Measurements from ENCODE around the gene KMT5C. TPM values are rescaled to one million over a fixed set of nuclear protein-coding genes. Genes with fewer than 3 reads are reported as not detected.

Gene KMT5C
- total RNA-seq, 2 experiments from 2014 or later, result 22.8 to 36.1 TPM

DNA sequence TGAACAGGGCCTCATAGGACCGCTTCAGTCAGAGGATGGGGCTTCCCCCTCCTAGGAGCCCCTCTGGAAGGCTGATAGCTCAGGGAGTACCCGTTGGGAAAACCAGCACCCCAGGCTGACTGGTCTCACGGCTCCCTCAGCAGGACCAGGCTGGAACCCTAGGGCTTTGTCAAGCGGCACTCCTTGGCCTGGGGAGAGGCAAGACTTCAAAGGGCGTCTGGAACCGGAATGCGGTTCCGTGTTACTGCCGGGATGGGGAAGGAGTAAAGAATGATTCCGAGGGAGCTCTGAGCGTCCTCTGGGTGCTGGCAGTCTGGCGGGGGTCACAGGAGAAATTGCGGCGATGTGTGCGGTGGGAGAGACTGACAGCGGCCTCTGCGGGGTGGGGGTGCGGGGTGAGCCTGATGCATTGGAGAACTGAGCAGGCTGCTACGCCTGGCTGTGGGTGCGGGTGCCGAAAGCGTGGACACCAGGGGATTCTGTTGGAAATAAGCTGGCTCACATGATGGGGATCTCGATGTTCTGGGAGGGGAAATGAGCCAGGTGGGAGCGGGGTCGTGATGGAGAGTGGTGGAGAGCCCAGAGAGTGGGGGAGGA, 13.0 kb downstream of the KMT5C start:
- H3K79me2 ChIP-seq (ENCODE audit: insufficient read depth, low read depth, low read length), result no peaks in the 10 kb centered on the region
- POLR2A ChIA-PET, result no interaction called here
- no peak for TF ChIP-seq EZH2phosphoT487 (IDR thresholded peaks at IDR 0.05; ENCODE audit: borderline replicate concordance, low read depth, low read length)
- TF ChIP-seq, protein P1, sequence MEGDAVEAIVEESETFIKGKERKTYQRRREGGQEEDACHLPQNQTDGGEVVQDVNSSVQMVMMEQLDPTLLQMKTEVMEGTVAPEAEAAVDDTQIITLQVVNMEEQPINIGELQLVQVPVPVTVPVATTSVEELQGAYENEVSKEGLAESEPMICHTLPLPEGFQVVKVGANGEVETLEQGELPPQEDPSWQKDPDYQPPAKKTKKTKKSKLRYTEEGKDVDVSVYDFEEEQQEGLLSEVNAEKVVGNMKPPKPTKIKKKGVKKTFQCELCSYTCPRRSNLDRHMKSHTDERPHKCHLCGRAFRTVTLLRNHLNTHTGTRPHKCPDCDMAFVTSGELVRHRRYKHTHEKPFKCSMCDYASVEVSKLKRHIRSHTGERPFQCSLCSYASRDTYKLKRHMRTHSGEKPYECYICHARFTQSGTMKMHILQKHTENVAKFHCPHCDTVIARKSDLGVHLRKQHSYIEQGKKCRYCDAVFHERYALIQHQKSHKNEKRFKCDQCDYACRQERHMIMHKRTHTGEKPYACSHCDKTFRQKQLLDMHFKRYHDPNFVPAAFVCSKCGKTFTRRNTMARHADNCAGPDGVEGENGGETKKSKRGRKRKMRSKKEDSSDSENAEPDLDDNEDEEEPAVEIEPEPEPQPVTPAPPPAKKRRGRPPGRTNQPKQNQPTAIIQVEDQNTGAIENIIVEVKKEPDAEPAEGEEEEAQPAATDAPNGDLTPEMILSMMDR (conservative IDR thresholded peaks at IDR 0.05; ENCODE audit: low read length), result no peak
- H3K27ac ChIP-seq (ENCODE audit: low read depth, low read length, poor library complexity, severe bottlenecking), result no peak overlapping the region
- no peak overlapping the region for H3K4me2 ChIP-seq (ENCODE audit: low read length)
- H3K9me2 ChIP-seq (ENCODE audit: insufficient read depth, low read length), result no peaks in the 10 kb centered on the region
- H2AFZ ChIP-seq (ENCODE audit: low read length), result no peak overlapping the region
- DNase-seq (ENCODE audit: low spot score), result no peak
- H3K36me3 ChIP-seq (ENCODE audit: insufficient read depth, low read length), result no peaks in the 10 kb centered on the region
- no TSS peak for BruUV-seq (replicated peaks)
- H3K4me3 ChIP-seq (ENCODE audit: low read depth, low read length, poor library complexity, severe bottlenecking), result no peak overlapping the region
- no peaks in the 10 kb centered on the region for H4K20me1 ChIP-seq (ENCODE audit: insufficient read depth, low read length)
- intact Hi-C loops (cut with micrococcal nuclease; ENCODE audit: unreplicated experiment), result no loop called here
- H3K4me1 ChIP-seq (ENCODE audit: insufficient read depth, low read length, poor library complexity, severe bottlenecking), result peaks cover 12% of the 10 kb centered on the region
- no peaks in the 10 kb centered on the region for H3K9me3 ChIP-seq (ENCODE audit: low read length)
- CTCF ChIA-PET (ENCODE audit: unreplicated experiment), result no interaction called here

DNA sequence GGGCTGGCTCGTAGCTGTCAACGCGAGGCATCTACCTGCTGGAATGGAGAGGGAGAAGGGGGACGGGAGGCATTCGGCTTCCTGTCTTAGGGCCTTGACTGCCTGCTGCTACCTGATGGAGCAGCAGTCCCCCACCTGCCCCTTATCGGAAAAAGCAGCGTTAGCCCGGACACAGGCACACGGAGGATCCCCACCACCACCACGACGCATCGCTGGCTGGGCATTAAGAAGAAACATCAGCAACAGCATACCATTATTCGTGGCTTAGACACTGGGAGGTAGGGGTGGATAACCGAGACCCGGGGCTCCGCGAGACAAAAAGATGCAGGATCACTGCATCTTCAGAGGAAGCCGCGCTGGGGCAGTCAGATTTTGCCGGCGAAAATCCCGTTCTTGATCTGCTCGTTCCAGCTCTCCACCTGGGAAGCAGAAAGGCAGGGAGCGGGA, 13.7 kb downstream of the KMT5C start:
- H3K4me1 ChIP-seq (ENCODE audit: insufficient read depth, low read length, poor library complexity, severe bottlenecking), result peaks cover 12% of the 10 kb centered on the region
- peak overlapping the region; percentile 65 for H3K4me3 ChIP-seq (ENCODE audit: low read depth, low read length, poor library complexity, severe bottlenecking)
- no TSS peak for BruUV-seq (replicated peaks)
- H2AFZ ChIP-seq (ENCODE audit: low read length), result peak overlapping the region; percentile 34; the same call in 1 of the 2 replicates
- intact Hi-C loops (cut with micrococcal nuclease; ENCODE audit: unreplicated experiment), result no loop called here
- H3K27ac ChIP-seq (ENCODE audit: low read depth, low read length, poor library complexity, severe bottlenecking), result no peak overlapping the region
- no peaks in the 10 kb centered on the region for H3K79me2 ChIP-seq (ENCODE audit: insufficient read depth, low read depth, low read length)
- CTCF ChIA-PET (ENCODE audit: unreplicated experiment), result no interaction called here
- DNase-seq (ENCODE audit: low spot score), result no peak
- no peaks in the 10 kb centered on the region for H3K9me3 ChIP-seq (ENCODE audit: low read length)
- TF ChIP-seq, protein P1 (conservative IDR thresholded peaks at IDR 0.05; ENCODE audit: low read length), result no peak
- TF ChIP-seq EZH2phosphoT487 (IDR thresholded peaks at IDR 0.05; ENCODE audit: borderline replicate concordance, low read depth, low read length), result no peak
- POLR2A ChIA-PET, result interaction anchor here (0.6 kb wide), 1 partner anchor 13 kb away, joined by 5 read pairs; no protein-coding TSS in a partner anchor
- H3K9me2 ChIP-seq (ENCODE audit: insufficient read depth, low read length), result no peaks in the 10 kb centered on the region
- no peaks in the 10 kb centered on the region for H3K36me3 ChIP-seq (ENCODE audit: insufficient read depth, low read length)
- no peaks in the 10 kb centered on the region for H4K20me1 ChIP-seq (ENCODE audit: insufficient read depth, low read length)
- H3K4me2 ChIP-seq (ENCODE audit: low read length), result peak overlapping the region; percentile 71

Data from OCI-LY7 (cell line).